Type B pancreatic cell (in vitro differentiated cells): ENCODE results near the gene RASGEF1B. TPM values are rescaled to one million over a fixed set of nuclear protein-coding genes. Genes with fewer than 3 reads are reported as not detected.

Experiments used
- DNase-seq: peaks from one replicate; pipeline ENCODE4 v3.0.0; 2021; ENCODE audit warnings: mixed read lengths; ENCODE audit not compliant: unreplicated experiment; ENCODE audit errors: extremely low spot score
- H3K27ac Mint-ChIP-seq: 2 replicates; pipeline ENCODE4 v1.8.0; 2021; ENCODE audit warnings: mild to moderate bottlenecking, mixed read lengths
- H3K27me3 Mint-ChIP-seq: 2 replicates; pipeline ENCODE4 v1.8.0; 2021; ENCODE audit warnings: mixed read lengths
- H3K36me3 Mint-ChIP-seq: 2 replicates; pipeline ENCODE4 v1.8.0; 2021; ENCODE audit warnings: mixed read lengths
- H3K4me1 Mint-ChIP-seq: one replicate; pipeline ENCODE4 v1.8.0; 2021; ENCODE audit warnings: mixed read lengths; ENCODE audit not compliant: unreplicated experiment
- H3K4me3 Mint-ChIP-seq: 2 replicates; pipeline ENCODE4 v1.8.0; 2021; ENCODE audit warnings: mild to moderate bottlenecking, mixed read lengths
- H3K9me3 Mint-ChIP-seq: 2 replicates; pipeline ENCODE4 v1.8.0; 2021; ENCODE audit warnings: mixed read lengths
- total RNA-seq: library from RNA; stranded (reverse); gene quantifications from 2 replicates; pipeline ENCODE4 v1.2.1, GENCODE V29; 2021; ENCODE audit warnings: low replicate concordance
- TF ChIP-seq, protein P1 (sequence below): fragments of 200-600 bp; sonication (generic); conservative IDR thresholded peaks from 2 replicates; pipeline ENCODE4 v1.5.0; 2021; ENCODE audit warnings: antibody characterized with exemption, mild to moderate bottlenecking

The RASGEF1B gene
- total RNA-seq, 1 donor from 2014 or later, result 11.0 TPM

DNA sequence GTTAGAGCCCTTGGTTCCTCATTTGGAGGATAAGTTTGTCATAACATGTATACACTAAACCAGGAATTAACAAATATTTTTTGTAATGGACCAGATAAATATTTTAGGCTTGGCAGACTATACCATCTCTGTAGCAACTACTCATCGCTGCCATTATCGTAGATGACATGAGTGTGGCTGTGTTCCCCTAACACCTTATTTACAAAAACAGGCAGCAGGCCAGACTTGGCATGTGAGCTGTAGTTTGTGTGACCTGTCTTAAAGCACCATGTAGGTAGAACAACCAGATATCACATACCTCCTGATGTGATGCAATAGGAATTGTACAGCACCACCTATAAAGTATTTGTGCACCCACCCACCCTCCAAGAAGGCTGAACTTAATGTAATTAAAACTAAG, 82.0 kb downstream of the RASGEF1B start:
- DNase-seq, result no peak
- Mint-ChIP-seq H3K4me1 (peaks cover 5% of the 10 kb centered on the region), H3K27me3 (no peaks in the 10 kb centered on the region), H3K27ac (no peak overlapping the region), H3K4me3 (no peak overlapping the region), H3K36me3 (no peaks in the 10 kb centered on the region), H3K9me3 (no peaks in the 10 kb centered on the region)
- TF ChIP-seq, protein P1, sequence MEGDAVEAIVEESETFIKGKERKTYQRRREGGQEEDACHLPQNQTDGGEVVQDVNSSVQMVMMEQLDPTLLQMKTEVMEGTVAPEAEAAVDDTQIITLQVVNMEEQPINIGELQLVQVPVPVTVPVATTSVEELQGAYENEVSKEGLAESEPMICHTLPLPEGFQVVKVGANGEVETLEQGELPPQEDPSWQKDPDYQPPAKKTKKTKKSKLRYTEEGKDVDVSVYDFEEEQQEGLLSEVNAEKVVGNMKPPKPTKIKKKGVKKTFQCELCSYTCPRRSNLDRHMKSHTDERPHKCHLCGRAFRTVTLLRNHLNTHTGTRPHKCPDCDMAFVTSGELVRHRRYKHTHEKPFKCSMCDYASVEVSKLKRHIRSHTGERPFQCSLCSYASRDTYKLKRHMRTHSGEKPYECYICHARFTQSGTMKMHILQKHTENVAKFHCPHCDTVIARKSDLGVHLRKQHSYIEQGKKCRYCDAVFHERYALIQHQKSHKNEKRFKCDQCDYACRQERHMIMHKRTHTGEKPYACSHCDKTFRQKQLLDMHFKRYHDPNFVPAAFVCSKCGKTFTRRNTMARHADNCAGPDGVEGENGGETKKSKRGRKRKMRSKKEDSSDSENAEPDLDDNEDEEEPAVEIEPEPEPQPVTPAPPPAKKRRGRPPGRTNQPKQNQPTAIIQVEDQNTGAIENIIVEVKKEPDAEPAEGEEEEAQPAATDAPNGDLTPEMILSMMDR, result no peak

GRCh38 chr4:81380437-81380836, 91.3 kb downstream of the RASGEF1B start:
- Mint-ChIP-seq H3K27me3 (no peaks in the 10 kb centered on the region), H3K36me3 (no peaks in the 10 kb centered on the region), H3K27ac (peak overlapping the region; percentile 14), H3K4me1 (peaks cover 28% of the 10 kb centered on the region), H3K9me3 (peaks cover 8% of the 10 kb centered on the region), H3K4me3 (no peak overlapping the region)
- no peak for DNase-seq
- TF ChIP-seq, protein P1, result no peak

- no peak overlapping the region for H3K27ac Mint-ChIP-seq
- H3K4me1 Mint-ChIP-seq, result peaks cover 28% of the 10 kb centered on the region
- no peaks in the 10 kb centered on the region for H3K27me3 Mint-ChIP-seq
- H3K9me3 Mint-ChIP-seq, result peaks cover 8% of the 10 kb centered on the region
- H3K4me3 Mint-ChIP-seq, result no peak overlapping the region
- no peak for DNase-seq
- TF ChIP-seq, protein P1, result no peak
- H3K36me3 Mint-ChIP-seq, result no peaks in the 10 kb centered on the region
Measured at GRCh38 chr4:81378386-81378785, 93.3 kb downstream of the RASGEF1B start.

DNA sequence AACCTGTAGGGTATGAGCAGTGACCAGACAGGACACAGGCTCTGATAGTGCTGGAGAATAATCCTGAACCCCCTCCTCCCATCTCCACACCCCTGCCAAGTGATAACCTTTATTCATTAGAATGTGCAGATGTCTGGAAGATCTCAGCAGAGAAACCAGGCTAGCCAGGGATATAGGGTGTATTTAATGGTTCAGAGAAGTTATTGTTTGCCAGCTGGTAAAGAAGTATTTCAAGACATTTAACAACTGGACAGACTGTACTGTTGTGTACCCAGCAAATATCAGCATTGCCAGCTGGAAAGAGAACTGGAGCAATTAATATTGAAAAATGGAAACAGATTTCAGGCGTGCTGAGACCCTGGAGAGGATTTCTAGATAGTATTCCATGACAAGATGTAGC, 94.5 kb downstream of the RASGEF1B start:
- no peak for DNase-seq
- Mint-ChIP-seq H3K4me1 (peaks cover 28% of the 10 kb centered on the region), H3K27me3 (no peaks in the 10 kb centered on the region), H3K9me3 (no peaks in the 10 kb centered on the region), H3K4me3 (no peak overlapping the region), H3K27ac (no peak overlapping the region), H3K36me3 (no peaks in the 10 kb centered on the region)
- TF ChIP-seq, protein P1, result no peak

DNA sequence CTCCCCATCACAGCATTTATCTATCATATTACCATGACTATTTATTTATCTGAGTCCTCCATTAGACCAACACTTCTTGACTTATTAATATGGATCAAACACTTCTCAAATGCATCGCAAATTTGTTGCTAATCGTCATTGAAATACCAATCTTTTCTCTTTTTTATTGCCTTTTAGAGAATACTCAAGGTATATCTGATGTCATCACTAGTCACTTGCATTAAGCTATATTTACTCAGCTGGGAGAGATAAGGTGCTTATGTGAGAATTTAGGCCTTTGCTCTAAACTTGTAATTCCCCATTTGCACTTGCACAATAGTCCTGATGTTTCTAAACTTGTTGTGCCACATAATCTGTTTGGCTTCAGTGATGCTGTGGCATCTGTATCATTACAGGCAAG, 95.0 kb downstream of the RASGEF1B start:
- H3K4me1 Mint-ChIP-seq, result peaks cover 28% of the 10 kb centered on the region
- H3K9me3 Mint-ChIP-seq, result no peaks in the 10 kb centered on the region
- H3K27me3 Mint-ChIP-seq, result no peaks in the 10 kb centered on the region
- no peaks in the 10 kb centered on the region for H3K36me3 Mint-ChIP-seq
- DNase-seq, result no peak
- no peak overlapping the region for H3K27ac Mint-ChIP-seq
- TF ChIP-seq, protein P1, result no peak
- H3K4me3 Mint-ChIP-seq, result no peak overlapping the region
